ENCODE results near the gene STXBP2. TPM values are rescaled to one million over a fixed set of nuclear protein-coding genes. Genes with fewer than 3 reads are reported as not detected.
"Not testable (repeated sequence)": the region's sequence is repeated elsewhere in the genome, so short reads cannot be mapped to it uniquely, and the experiment has no call there.

STXBP2 gene
- polyA plus RNA-seq, 4 donors, result 95.2 to 271 (median 181) TPM

- no peak overlapping the region for H3K27ac ChIP-seq (ENCODE audit: low read depth in 1 of 3, low read length in 2 of 3)
- H3K27me3 ChIP-seq (ENCODE audit: control insufficient read depth in 3 of 3, insufficient read depth in 3 of 3, low read length in 3 of 3), result peaks cover 0 to 2% (median 0%) of the 10 kb centered on the region in 3 donors
- no peak for DNase-seq
- 92 to 98% (median 97%) methylated on average over 8 of the region's 8 CpGs for WGBS, 3 donors
- H3K36me3 ChIP-seq (ENCODE audit: control insufficient read depth in 3 of 3, insufficient read depth in 2 of 3, low read depth in 1 of 3, low read length in 3 of 3), result peaks cover 6 to 81% (median 12%) of the 10 kb centered on the region in 3 donors
- no peak overlapping the region for H3K4me3 ChIP-seq (ENCODE audit: low read depth in 1 of 3, low read length in 3 of 3)
- FAIRE-seq, result no peak
- H3K9me3 ChIP-seq (ENCODE audit: control insufficient read depth in 2 of 2, insufficient read depth in 1 of 2, low read depth in 1 of 2, low read length in 1 of 2), result no peaks in the 10 kb centered on the region
- peaks cover 0 to 1% (median 0%) of the 10 kb centered on the region in 3 donors for H3K4me1 ChIP-seq (ENCODE audit: control insufficient read depth in 3 of 3, insufficient read depth in 2 of 3, low read depth in 1 of 3, low read length in 2 of 3)
Measured at GRCh38 chr19:7643031-7643415, 6.1 kb downstream of the STXBP2 start.

GRCh38 chr19:7643629-7644549 lies 7.0 kb downstream of the STXBP2 start:
- not testable (repeated sequence) for H3K4me3 ChIP-seq (ENCODE audit: low read depth in 1 of 3, low read length in 3 of 3); H3K27ac ChIP-seq (ENCODE audit: low read depth in 1 of 3, low read length in 2 of 3); H3K27me3 ChIP-seq (ENCODE audit: control insufficient read depth in 3 of 3, insufficient read depth in 3 of 3, low read length in 3 of 3); FAIRE-seq; H3K4me1 ChIP-seq (ENCODE audit: control insufficient read depth in 3 of 3, insufficient read depth in 2 of 3, low read depth in 1 of 3, low read length in 2 of 3); H3K9me3 ChIP-seq (ENCODE audit: control insufficient read depth in 2 of 2, insufficient read depth in 1 of 2, low read depth in 1 of 2, low read length in 1 of 2)
- H3K36me3 ChIP-seq (ENCODE audit: control insufficient read depth in 3 of 3, insufficient read depth in 2 of 3, low read depth in 1 of 3, low read length in 3 of 3), result peaks cover 6 to 80% (median 12%) of the 10 kb centered on the region in 3 donors
- peak in 1 of 2 donors; percentile 56 for DNase-seq
- WGBS, 3 donors, result 58 to 84% (median 73%) methylated on average over 8 to 10 of the region's 10 CpGs

- no peak for FAIRE-seq
- no peaks in the 10 kb centered on the region for H3K9me3 ChIP-seq (ENCODE audit: control insufficient read depth in 2 of 2, insufficient read depth in 1 of 2, low read depth in 1 of 2, low read length in 1 of 2)
- no peaks in the 10 kb centered on the region for H3K27me3 ChIP-seq (ENCODE audit: control insufficient read depth in 3 of 3, insufficient read depth in 3 of 3, low read length in 3 of 3)
- H3K4me3 ChIP-seq (ENCODE audit: low read depth in 1 of 3, low read length in 3 of 3), result no peak overlapping the region
- peaks cover 6 to 76% (median 12%) of the 10 kb centered on the region in 3 donors for H3K36me3 ChIP-seq (ENCODE audit: control insufficient read depth in 3 of 3, insufficient read depth in 2 of 3, low read depth in 1 of 3, low read length in 3 of 3)
- 93 to 97% (median 95%) methylated on average over 13 to 20 of the region's 20 CpGs for WGBS, 3 donors
- DNase-seq, result no peak
- H3K27ac ChIP-seq (ENCODE audit: low read depth in 1 of 3, low read length in 2 of 3), result no peak overlapping the region
- H3K4me1 ChIP-seq (ENCODE audit: control insufficient read depth in 3 of 3, insufficient read depth in 2 of 3, low read depth in 1 of 3, low read length in 2 of 3), result no peaks in the 10 kb centered on the region
Measured at GRCh38 chr19:7644550-7644877, 7.6 kb downstream of the STXBP2 start.

GRCh38 chr19:7645163-7645562 lies 8.3 kb downstream of the STXBP2 start:
- Histone ChIP-seq H3K27me3 (ENCODE audit: control insufficient read depth in 3 of 3, insufficient read depth in 3 of 3, low read length in 3 of 3) (no peaks in the 10 kb centered on the region), H3K4me3 (ENCODE audit: low read depth in 1 of 3, low read length in 3 of 3) (no peak overlapping the region), H3K4me1 (ENCODE audit: control insufficient read depth in 3 of 3, insufficient read depth in 2 of 3, low read depth in 1 of 3, low read length in 2 of 3) (no peaks in the 10 kb centered on the region), H3K36me3 (ENCODE audit: control insufficient read depth in 3 of 3, insufficient read depth in 2 of 3, low read depth in 1 of 3, low read length in 3 of 3) (peaks cover 6 to 74% (median 12%) of the 10 kb centered on the region in 3 donors), H3K27ac (ENCODE audit: low read depth in 1 of 3, low read length in 2 of 3) (no peak overlapping the region), H3K9me3 (ENCODE audit: control insufficient read depth in 2 of 2, insufficient read depth in 1 of 2, low read depth in 1 of 2, low read length in 1 of 2) (no peaks in the 10 kb centered on the region)
- FAIRE-seq (no peak), DNase-seq (no peak)
- WGBS, 3 donors, result 90 to 91% (median 90%) methylated on average over 14 of the region's 14 CpGs

GRCh38 chr19:7645656-7646425 lies 8.9 kb downstream of the STXBP2 start:
- Histone ChIP-seq H3K9me3 (ENCODE audit: control insufficient read depth in 2 of 2, insufficient read depth in 1 of 2, low read depth in 1 of 2, low read length in 1 of 2) (no peaks in the 10 kb centered on the region), H3K4me3 (ENCODE audit: low read depth in 1 of 3, low read length in 3 of 3) (no peak overlapping the region), H3K27me3 (ENCODE audit: control insufficient read depth in 3 of 3, insufficient read depth in 3 of 3, low read length in 3 of 3) (peaks cover 0 to 2% (median 0%) of the 10 kb centered on the region in 3 donors), H3K4me1 (ENCODE audit: control insufficient read depth in 3 of 3, insufficient read depth in 2 of 3, low read depth in 1 of 3, low read length in 2 of 3) (no peaks in the 10 kb centered on the region), H3K36me3 (ENCODE audit: control insufficient read depth in 3 of 3, insufficient read depth in 2 of 3, low read depth in 1 of 3, low read length in 3 of 3) (peaks cover 6 to 67% (median 12%) of the 10 kb centered on the region in 3 donors), H3K27ac (ENCODE audit: low read depth in 1 of 3, low read length in 2 of 3) (no peak overlapping the region)
- no peak for DNase-seq
- FAIRE-seq, result no peak
- WGBS, 3 donors, result 73 to 91% (median 90%) methylated on average over 18 to 20 of the region's 20 CpGs

- H3K27ac ChIP-seq (ENCODE audit: low read depth in 1 of 3, low read length in 2 of 3), result no peak overlapping the region
- WGBS, 3 donors, result 83 to 92% (median 86%) methylated on average over 8 of the region's 8 CpGs
- H3K27me3 ChIP-seq (ENCODE audit: control insufficient read depth in 3 of 3, insufficient read depth in 3 of 3, low read length in 3 of 3), result peaks cover 0 to 6% (median 0%) of the 10 kb centered on the region in 3 donors
- no peaks in the 10 kb centered on the region for H3K9me3 ChIP-seq (ENCODE audit: control insufficient read depth in 2 of 2, insufficient read depth in 1 of 2, low read depth in 1 of 2, low read length in 1 of 2)
- FAIRE-seq (no peak), DNase-seq (no peak)
- H3K36me3 ChIP-seq (ENCODE audit: control insufficient read depth in 3 of 3, insufficient read depth in 2 of 3, low read depth in 1 of 3, low read length in 3 of 3), result peaks cover 6 to 63% (median 12%) of the 10 kb centered on the region in 3 donors
- H3K4me3 ChIP-seq (ENCODE audit: low read depth in 1 of 3, low read length in 3 of 3), result no peak overlapping the region
- H3K4me1 ChIP-seq (ENCODE audit: control insufficient read depth in 3 of 3, insufficient read depth in 2 of 3, low read depth in 1 of 3, low read length in 2 of 3), result no peaks in the 10 kb centered on the region
Measured at GRCh38 chr19:7646426-7646700, 9.5 kb downstream of the STXBP2 start.

GRCh38 chr19:7647156-7647555 lies 10.2 kb downstream of the STXBP2 start:
- DNase-seq (no peak), FAIRE-seq (no peak)
- Histone ChIP-seq H3K27ac (ENCODE audit: low read depth in 1 of 3, low read length in 2 of 3) (no peak overlapping the region), H3K27me3 (ENCODE audit: control insufficient read depth in 3 of 3, insufficient read depth in 3 of 3, low read length in 3 of 3) (peaks cover 0 to 7% (median 0%) of the 10 kb centered on the region in 3 donors), H3K36me3 (ENCODE audit: control insufficient read depth in 3 of 3, insufficient read depth in 2 of 3, low read depth in 1 of 3, low read length in 3 of 3) (peaks cover 4 to 55% (median 12%) of the 10 kb centered on the region in 3 donors), H3K4me3 (ENCODE audit: low read depth in 1 of 3, low read length in 3 of 3) (no peak overlapping the region), H3K4me1 (ENCODE audit: control insufficient read depth in 3 of 3, insufficient read depth in 2 of 3, low read depth in 1 of 3, low read length in 2 of 3) (no peaks in the 10 kb centered on the region), H3K9me3 (ENCODE audit: control insufficient read depth in 2 of 2, insufficient read depth in 1 of 2, low read depth in 1 of 2, low read length in 1 of 2) (no peaks in the 10 kb centered on the region)
- 92 to 93% (median 93%) methylated on average over 21 to 26 of the region's 26 CpGs for WGBS, 3 donors

- Histone ChIP-seq H3K4me3 (ENCODE audit: low read depth in 1 of 3, low read length in 3 of 3) (no peak overlapping the region), H3K36me3 (ENCODE audit: control insufficient read depth in 3 of 3, insufficient read depth in 2 of 3, low read depth in 1 of 3, low read length in 3 of 3) (peaks cover 4 to 42% (median 12%) of the 10 kb centered on the region in 3 donors), H3K9me3 (ENCODE audit: control insufficient read depth in 2 of 2, insufficient read depth in 1 of 2, low read depth in 1 of 2, low read length in 1 of 2) (no peaks in the 10 kb centered on the region), H3K27ac (ENCODE audit: low read depth in 1 of 3, low read length in 2 of 3) (no peak overlapping the region), H3K4me1 (ENCODE audit: control insufficient read depth in 3 of 3, insufficient read depth in 2 of 3, low read depth in 1 of 3, low read length in 2 of 3) (no peaks in the 10 kb centered on the region), H3K27me3 (ENCODE audit: control insufficient read depth in 3 of 3, insufficient read depth in 3 of 3, low read length in 3 of 3) (peaks cover 0 to 7% (median 0%) of the 10 kb centered on the region in 3 donors)
- no peak for DNase-seq
- WGBS, 3 donors, result 73 to 84% (median 78%) methylated on average over 15 of the region's 15 CpGs
- FAIRE-seq, result no peak
Measured at GRCh38 chr19:7648265-7649014, 11.5 kb downstream of the STXBP2 start.
